ENCODE measurements around the gene SDCCAG8. TPM values are rescaled to one million over a fixed set of nuclear protein-coding genes. Genes with fewer than 3 reads are reported as not detected.

SDCCAG8 gene
- total RNA-seq, 4 donors from 2014 or later = 24.5 to 52.7 (median 31.7) TPM

GRCh38 chr1:243432136-243432535 lies 176.3 kb downstream of the SDCCAG8 start:
- Histone ChIP-seq H3K4me1 (no peaks in the 10 kb centered on the region), H3K36me3 (peaks cover 8 to 30% (median 10%) of the 10 kb centered on the region in 4 donors), H3K27me3 (no peaks in the 10 kb centered on the region), H3K9me3 (no peaks in the 10 kb centered on the region), H3K4me3 (no peak overlapping the region), H3K27ac (replicated peaks in 1 of 4) (no peak overlapping the region)
- no peak for DNase-seq (ENCODE audit: extremely low spot score)
- WGBS = 97% methylated on average over 3 of the region's 3 CpGs
- intact Hi-C loops (cut with DNase I) = no loop called here
- TF ChIP-seq CTCF (IDR thresholded peaks at IDR 0.05) (no peak), POLR2A (IDR thresholded peaks at IDR 0.05; ENCODE audit: low read depth) (no peak), POLR2AphosphoS5 (IDR thresholded peaks at IDR 0.05) (no peak), EP300 (IDR thresholded peaks at IDR 0.05) (no peak)

DNA sequence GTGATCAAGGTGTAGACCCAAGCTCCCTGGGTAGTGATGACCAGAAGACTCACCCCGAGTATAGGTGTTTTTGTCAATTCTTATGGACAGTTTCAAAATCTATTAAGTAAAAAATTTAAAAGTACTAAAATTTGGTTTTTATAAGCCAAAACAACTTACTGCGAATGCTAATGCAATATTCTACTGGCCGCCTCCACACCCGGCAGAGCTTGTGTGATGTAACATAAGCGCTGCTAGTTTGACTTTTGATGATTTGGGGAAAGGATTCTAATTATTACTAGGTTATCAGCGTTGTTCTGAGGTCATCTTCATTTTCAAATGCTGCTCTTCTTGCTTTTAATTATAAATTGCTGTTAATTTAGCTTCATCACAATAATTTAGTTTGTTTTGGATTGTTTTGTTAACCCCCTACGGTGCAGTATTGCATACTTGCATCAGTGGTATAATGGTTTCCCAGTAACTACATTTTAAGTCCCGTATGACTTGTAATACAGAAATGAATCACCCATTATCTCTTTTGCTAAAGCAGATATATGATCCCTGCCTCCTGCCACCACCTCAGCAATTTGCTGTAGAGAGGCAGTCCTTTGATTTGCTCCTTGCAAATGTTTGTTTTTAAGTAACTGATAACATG lies 178.0 kb downstream of the SDCCAG8 start:
- WGBS = 94% methylated on average over 8 of the region's 8 CpGs
- intact Hi-C loops (cut with DNase I) = no loop called here
- H3K36me3 ChIP-seq = peaks cover 0 to 15% (median under 1%) of the 10 kb centered on the region in 4 donors

DNA sequence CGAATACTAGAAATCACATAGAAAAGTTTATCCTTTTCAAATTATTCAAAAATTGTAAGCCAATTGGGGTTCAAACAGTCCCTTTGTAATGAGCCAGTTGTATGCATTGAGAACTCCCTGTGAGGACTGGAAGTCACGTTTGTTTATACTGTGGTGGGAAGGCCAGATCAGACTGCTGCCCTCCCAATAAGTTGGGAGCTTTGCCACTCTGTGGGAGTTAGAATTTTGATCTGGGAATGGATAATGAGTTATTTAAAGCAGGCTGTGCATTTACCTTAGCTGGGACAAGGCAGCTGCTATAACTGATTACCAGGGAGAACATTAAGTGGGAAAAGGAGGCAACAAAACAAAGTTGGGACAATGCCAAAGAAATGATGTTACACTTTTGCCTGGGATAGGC lies 178.8 kb downstream of the SDCCAG8 start:
- no peak for TF ChIP-seq POLR2AphosphoS5 (IDR thresholded peaks at IDR 0.05)
- TF ChIP-seq POLR2A (IDR thresholded peaks at IDR 0.05; ENCODE audit: low read depth) = no peak
- no peak for TF ChIP-seq CTCF (IDR thresholded peaks at IDR 0.05)
- TF ChIP-seq EP300 (IDR thresholded peaks at IDR 0.05) = no peak
- intact Hi-C loops (cut with DNase I) = no loop called here
- Histone ChIP-seq H3K36me3 (peaks cover 0 to 13% (median 0%) of the 10 kb centered on the region in 4 donors), H3K4me3 (no peak overlapping the region), H3K27me3 (no peaks in the 10 kb centered on the region), H3K27ac (replicated peaks in 1 of 4) (no peak overlapping the region), H3K4me1 (peaks cover 0 to 10% (median 3%) of the 10 kb centered on the region in 4 donors), H3K9me3 (no peaks in the 10 kb centered on the region)
- WGBS = 74% methylated on average over 2 of the region's 2 CpGs
- no peak for DNase-seq (ENCODE audit: extremely low spot score)

More for the DNA sequence above, 178.0 kb downstream of the SDCCAG8 start:
- no peak overlapping the region for H3K4me3 ChIP-seq
- TF ChIP-seq EP300 (IDR thresholded peaks at IDR 0.05) (no peak), CTCF (IDR thresholded peaks at IDR 0.05) (no peak), POLR2AphosphoS5 (IDR thresholded peaks at IDR 0.05) (no peak), POLR2A (IDR thresholded peaks at IDR 0.05; ENCODE audit: low read depth) (no peak)
- no peak overlapping the region for H3K27ac ChIP-seq (replicated peaks in 1 of 4)
- peaks cover 0 to 5% (median 2%) of the 10 kb centered on the region in 4 donors for H3K4me1 ChIP-seq
- no peak for DNase-seq (ENCODE audit: extremely low spot score)
- no peaks in the 10 kb centered on the region for H3K27me3 ChIP-seq
- H3K9me3 ChIP-seq = no peaks in the 10 kb centered on the region

- Histone ChIP-seq H3K4me1 (peaks cover 0 to 10% (median 3%) of the 10 kb centered on the region in 4 donors), H3K27me3 (no peaks in the 10 kb centered on the region), H3K4me3 (no peak overlapping the region), H3K9me3 (no peaks in the 10 kb centered on the region), H3K36me3 (peaks cover 0 to 2% (median 0%) of the 10 kb centered on the region in 4 donors), H3K27ac (replicated peaks in 1 of 4) (no peak overlapping the region)
- TF ChIP-seq POLR2A (IDR thresholded peaks at IDR 0.05; ENCODE audit: low read depth) (no peak), EP300 (IDR thresholded peaks at IDR 0.05) (no peak), CTCF (IDR thresholded peaks at IDR 0.05) (no peak), POLR2AphosphoS5 (IDR thresholded peaks at IDR 0.05) (no peak)
- DNase-seq (ENCODE audit: extremely low spot score) = no peak
- intact Hi-C loops (cut with DNase I) = no loop called here
- WGBS = 98% methylated on average over 3 of the region's 3 CpGs
These were observed 180.0 kb downstream of the SDCCAG8 start for GRCh38 chr1:243435836-243436235.

GRCh38 chr1:243438146-243438545 lies 182.3 kb downstream of the SDCCAG8 start:
- intact Hi-C loops (cut with DNase I) = no loop called here
- TF ChIP-seq POLR2A (IDR thresholded peaks at IDR 0.05; ENCODE audit: low read depth) = no peak
- TF ChIP-seq POLR2AphosphoS5 (IDR thresholded peaks at IDR 0.05) = no peak
- no peak for TF ChIP-seq CTCF (IDR thresholded peaks at IDR 0.05)
- TF ChIP-seq EP300 (IDR thresholded peaks at IDR 0.05) = no peak
- Histone ChIP-seq H3K4me1 (peaks cover 0 to 11% (median 8%) of the 10 kb centered on the region in 4 donors), H3K36me3 (no peaks in the 10 kb centered on the region), H3K27me3 (no peaks in the 10 kb centered on the region), H3K9me3 (no peaks in the 10 kb centered on the region), H3K4me3 (no peak overlapping the region), H3K27ac (replicated peaks in 1 of 4) (no peak overlapping the region)
- DNase-seq (ENCODE audit: extremely low spot score) = no peak
- WGBS = 87% methylated on average over 3 of the region's 3 CpGs

Measured in esophagus muscularis mucosa (tissue), 4 donors.